Suprapubic skin (tissue), 3 donors: ENCODE measurements around the gene NFIC.

Source experiments
- POLR2A ChIP-seq, 2 donors: fragments of 450-650 bp; IDR thresholded peaks; one replicate each; pipeline ENCODE4 v1.6.1; 2017; ENCODE audit warnings: antibody characterized with exemption in 2 of 2, mild to moderate bottlenecking in 2 of 2, moderate library complexity in 2 of 2
- TF ChIP-seq, protein P1 (sequence below), 2 donors: fragments of 200-600 bp in 1 of 2; fragments of 450-650 bp in 1 of 2; sonication (generic) in 1 of 2; IDR thresholded peaks; one replicate each; pipeline ENCODE4 v1.5.1; 2016 to 2019; ENCODE audit warnings: antibody characterized with exemption in 2 of 2, mild to moderate bottlenecking in 1 of 2, moderate library complexity in 1 of 2

DNA sequence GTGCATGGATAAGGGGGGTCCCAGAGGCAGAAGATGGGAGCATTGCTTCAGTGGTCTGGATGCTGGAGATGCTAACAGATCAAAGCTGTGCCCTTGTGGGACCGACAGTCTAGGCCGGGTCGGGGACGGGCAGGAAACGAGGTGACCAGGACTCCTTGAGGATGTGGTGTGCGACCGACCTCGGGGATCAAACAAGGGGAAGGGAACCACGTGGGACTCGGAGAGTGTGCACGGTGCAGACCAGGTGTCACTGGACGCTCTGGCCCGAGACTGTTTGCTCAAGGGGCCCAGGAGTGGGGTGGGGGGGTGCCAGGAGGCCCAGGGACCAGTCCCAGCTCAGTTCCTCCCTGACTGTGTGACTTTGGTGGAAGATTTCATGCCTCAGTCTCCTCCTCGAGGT, 6.0 kb downstream of the NFIC start:
- TF ChIP-seq, protein P1, sequence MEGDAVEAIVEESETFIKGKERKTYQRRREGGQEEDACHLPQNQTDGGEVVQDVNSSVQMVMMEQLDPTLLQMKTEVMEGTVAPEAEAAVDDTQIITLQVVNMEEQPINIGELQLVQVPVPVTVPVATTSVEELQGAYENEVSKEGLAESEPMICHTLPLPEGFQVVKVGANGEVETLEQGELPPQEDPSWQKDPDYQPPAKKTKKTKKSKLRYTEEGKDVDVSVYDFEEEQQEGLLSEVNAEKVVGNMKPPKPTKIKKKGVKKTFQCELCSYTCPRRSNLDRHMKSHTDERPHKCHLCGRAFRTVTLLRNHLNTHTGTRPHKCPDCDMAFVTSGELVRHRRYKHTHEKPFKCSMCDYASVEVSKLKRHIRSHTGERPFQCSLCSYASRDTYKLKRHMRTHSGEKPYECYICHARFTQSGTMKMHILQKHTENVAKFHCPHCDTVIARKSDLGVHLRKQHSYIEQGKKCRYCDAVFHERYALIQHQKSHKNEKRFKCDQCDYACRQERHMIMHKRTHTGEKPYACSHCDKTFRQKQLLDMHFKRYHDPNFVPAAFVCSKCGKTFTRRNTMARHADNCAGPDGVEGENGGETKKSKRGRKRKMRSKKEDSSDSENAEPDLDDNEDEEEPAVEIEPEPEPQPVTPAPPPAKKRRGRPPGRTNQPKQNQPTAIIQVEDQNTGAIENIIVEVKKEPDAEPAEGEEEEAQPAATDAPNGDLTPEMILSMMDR (IDR thresholded peaks at IDR 0.05): no peak
- no peak for TF ChIP-seq POLR2A (IDR thresholded peaks at IDR 0.05)
